ENCODE measurements around the gene PGPEP1. TPM values are rescaled to one million over a fixed set of nuclear protein-coding genes. Genes with fewer than 3 reads are reported as not detected.

PGPEP1 gene
- total RNA-seq, 2 experiments from 2014 or later: 30.1 to 34.5 TPM

- no peaks in the 10 kb centered on the region for H3K9me3 Mint-ChIP-seq (ENCODE audit: insufficient read depth)
- peaks cover 14% of the 10 kb centered on the region for H3K4me1 Mint-ChIP-seq (ENCODE audit: low read depth)
- POLR2A ChIA-PET: interaction anchor here (0.6 kb wide), 1 partner anchor 104 kb away, joined by 3 read pairs; the partner anchor contains the start of gene JUND
- no peak overlapping the region for H3K4me3 Mint-ChIP-seq
- H3K27me3 Mint-ChIP-seq (ENCODE audit: low read depth): peaks cover 39% of the 10 kb centered on the region
- DNase-seq (no peak), ATAC-seq (no peak)
- H3K36me3 Mint-ChIP-seq (ENCODE audit: low read depth): no peaks in the 10 kb centered on the region
- H3K27ac Mint-ChIP-seq: no peak overlapping the region
- CTCF ChIA-PET: interaction anchor here (0.7 to 8.0 kb wide), 2 partner anchors 27 to 31 kb away, joined by 3 to 122 read pairs; no protein-coding TSS in a partner anchor
These were observed 44.9 kb downstream of the PGPEP1 start for GRCh38 chr19:18385359-18385674.

DNA sequence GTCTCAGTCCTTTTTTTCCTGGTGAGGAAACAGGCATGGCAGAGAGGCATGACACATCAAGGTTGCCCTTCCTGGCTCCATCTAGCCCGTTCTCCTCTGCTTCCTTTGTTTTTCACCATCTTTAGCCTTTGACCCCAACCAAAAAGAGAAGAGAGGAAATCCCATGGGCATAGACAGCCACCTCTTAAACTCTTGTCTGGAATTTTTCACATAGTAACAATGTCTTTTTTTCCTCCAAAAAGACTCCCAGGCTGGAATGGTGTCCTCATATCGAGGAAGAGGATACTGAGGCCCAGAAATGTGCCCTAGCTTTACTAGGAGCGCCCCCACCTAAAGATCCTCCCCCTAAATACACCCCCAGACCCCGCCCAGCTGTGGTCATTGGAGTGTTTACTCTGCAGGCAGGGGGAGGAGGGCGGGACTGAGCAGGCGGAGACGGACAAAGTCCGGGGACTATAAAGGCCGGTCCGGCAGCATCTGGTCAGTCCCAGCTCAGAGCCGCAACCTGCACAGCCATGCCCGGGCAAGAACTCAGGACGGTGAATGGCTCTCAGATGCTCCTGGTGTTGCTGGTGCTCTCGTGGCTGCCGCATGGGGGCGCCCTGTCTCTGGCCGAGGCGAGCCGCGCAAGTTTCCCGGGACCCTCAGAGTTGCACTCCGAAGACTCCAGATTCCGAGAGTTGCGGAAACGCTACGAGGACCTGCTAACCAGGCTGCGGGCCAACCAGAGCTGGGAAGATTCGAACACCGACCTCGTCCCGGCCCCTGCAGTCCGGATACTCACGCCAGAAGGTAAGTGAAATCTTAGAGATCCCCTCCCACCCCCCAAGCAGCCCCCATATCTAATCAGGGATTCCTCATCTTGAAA lies 45.5 kb downstream of the PGPEP1 start, which contains the start of gene GDF15:
Gene GDF15, plus strand, starts transcription at position 484 of the 868 bp plus-strand sequence. Its CDS starts 32 bp downstream, at position 516.
- ChIA-PET POLR2A (no interaction called here), CTCF (interaction anchor here (0.7 to 8.0 kb wide), 3 partner anchors 26 to 108 kb away, joined by 3 to 122 read pairs (median 55); partner anchors contain the start of gene IQCN)
- Mint-ChIP-seq H3K27ac (no peak within 1 kb of the TSS), H3K4me1 (ENCODE audit: low read depth) (peaks cover 14% of the 10 kb centered on the region), H3K9me3 (ENCODE audit: insufficient read depth) (no peaks in the 10 kb centered on the region), H3K36me3 (ENCODE audit: low read depth) (no peaks in the 10 kb centered on the region), H3K4me3 (no peak within 1 kb of the TSS), H3K27me3 (ENCODE audit: low read depth) (peaks cover 43% of the 10 kb centered on the region)
- DNase-seq (peak; percentile 30), ATAC-seq (no peak)

DNA sequence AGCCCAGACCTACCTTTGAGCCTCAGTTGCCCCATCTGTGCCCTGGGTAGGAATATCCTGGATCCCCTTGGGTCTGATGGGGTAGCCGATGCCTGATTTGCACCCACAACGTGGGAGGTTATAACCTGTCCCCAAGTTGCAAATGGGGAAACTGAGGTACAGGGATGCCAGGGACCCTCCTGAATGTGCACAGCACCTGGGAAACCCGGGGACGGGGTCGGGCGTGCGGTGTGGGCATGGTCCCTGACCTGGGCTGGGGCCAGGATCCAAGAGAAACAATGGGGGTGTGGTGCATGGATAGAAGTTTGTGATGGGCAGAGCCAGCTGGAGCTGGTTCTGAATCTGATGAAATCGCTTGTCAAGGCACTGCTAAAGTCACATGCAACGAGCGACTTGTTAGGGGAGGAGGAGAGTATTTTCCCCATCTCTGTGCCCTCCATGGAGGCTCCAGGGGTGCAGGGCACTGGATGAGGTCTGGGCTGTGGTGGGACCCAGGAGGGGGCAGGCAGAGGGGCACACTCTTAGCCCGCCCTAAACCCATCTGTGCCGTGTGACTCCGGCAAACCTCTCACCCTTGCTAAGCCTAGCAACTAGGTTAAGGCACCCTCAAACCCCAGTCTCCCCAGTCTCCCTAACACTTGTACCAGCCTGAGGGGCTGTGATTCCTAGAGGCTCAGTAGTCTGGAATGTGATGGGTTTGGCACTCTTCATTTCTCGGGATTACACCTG lies 46.3 kb downstream of the PGPEP1 start:
- CTCF ChIA-PET: interaction anchor here (1.9 to 8.0 kb wide), 4 partner anchors 13 to 109 kb away, joined by 8 to 122 read pairs (median 35); partner anchors contain the start of gene IQCN
- Mint-ChIP-seq H3K27ac (no peak overlapping the region), H3K4me1 (ENCODE audit: low read depth) (peaks cover 14% of the 10 kb centered on the region), H3K27me3 (ENCODE audit: low read depth) (peaks cover 43% of the 10 kb centered on the region), H3K4me3 (no peak overlapping the region), H3K9me3 (ENCODE audit: insufficient read depth) (no peaks in the 10 kb centered on the region), H3K36me3 (ENCODE audit: low read depth) (no peaks in the 10 kb centered on the region)
- ATAC-seq (no peak), DNase-seq (no peak)
- POLR2A ChIA-PET: no interaction called here

DNA sequence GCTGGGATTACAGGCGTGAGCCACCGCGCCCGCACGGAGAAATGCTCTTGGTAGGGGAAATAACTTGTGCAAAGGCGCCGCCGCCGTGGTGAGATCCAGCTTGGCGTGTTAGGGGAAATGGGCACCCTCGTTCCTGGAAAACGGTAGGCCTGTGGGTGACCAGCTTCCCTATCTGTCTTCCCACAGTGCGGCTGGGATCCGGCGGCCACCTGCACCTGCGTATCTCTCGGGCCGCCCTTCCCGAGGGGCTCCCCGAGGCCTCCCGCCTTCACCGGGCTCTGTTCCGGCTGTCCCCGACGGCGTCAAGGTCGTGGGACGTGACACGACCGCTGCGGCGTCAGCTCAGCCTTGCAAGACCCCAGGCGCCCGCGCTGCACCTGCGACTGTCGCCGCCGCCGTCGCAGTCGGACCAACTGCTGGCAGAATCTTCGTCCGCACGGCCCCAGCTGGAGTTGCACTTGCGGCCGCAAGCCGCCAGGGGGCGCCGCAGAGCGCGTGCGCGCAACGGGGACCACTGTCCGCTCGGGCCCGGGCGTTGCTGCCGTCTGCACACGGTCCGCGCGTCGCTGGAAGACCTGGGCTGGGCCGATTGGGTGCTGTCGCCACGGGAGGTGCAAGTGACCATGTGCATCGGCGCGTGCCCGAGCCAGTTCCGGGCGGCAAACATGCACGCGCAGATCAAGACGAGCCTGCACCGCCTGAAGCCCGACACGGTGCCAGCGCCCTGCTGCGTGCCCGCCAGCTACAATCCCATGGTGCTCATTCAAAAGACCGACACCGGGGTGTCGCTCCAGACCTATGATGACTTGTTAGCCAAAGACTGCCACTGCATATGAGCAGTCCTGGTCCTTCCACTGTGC lies 47.9 kb downstream of the PGPEP1 start:
- Mint-ChIP-seq H3K36me3 (ENCODE audit: low read depth) (no peaks in the 10 kb centered on the region), H3K27ac (no peak overlapping the region), H3K9me3 (ENCODE audit: insufficient read depth) (no peaks in the 10 kb centered on the region), H3K4me1 (ENCODE audit: low read depth) (peaks cover 18% of the 10 kb centered on the region), H3K4me3 (peak overlapping the region; percentile 58), H3K27me3 (ENCODE audit: low read depth) (peaks cover 46% of the 10 kb centered on the region)
- POLR2A ChIA-PET: interaction anchor here (0.9 to 1.8 kb wide), 6 partner anchors 23 to 133 kb away, joined by 3 to 5 read pairs (median 4); partner anchors contain the start of gene JUND
- ATAC-seq: peak; percentile 90
- CTCF ChIA-PET: interaction anchor here (0.6 to 8.0 kb wide), 42 partner anchors 8 to 208 kb away, joined by 3 to 122 read pairs (median 5); partner anchors contain the start of genes IQCN, LRRC25, LSM4 and SSBP4
- peak; percentile 83 for DNase-seq

- ChIA-PET CTCF (interaction anchor here (0.6 to 8.0 kb wide), 28 partner anchors 9 to 180 kb away, joined by 3 to 122 read pairs (median 8); partner anchors contain the start of genes IQCN, LRRC25, LSM4 and SSBP4), POLR2A (interaction anchor here (0.8 to 1.8 kb wide), 6 partner anchors 25 to 132 kb away, joined by 3 to 5 read pairs (median 3); partner anchors contain the start of gene JUND)
- Mint-ChIP-seq H3K36me3 (ENCODE audit: low read depth) (no peaks in the 10 kb centered on the region), H3K27ac (no peak overlapping the region), H3K9me3 (ENCODE audit: insufficient read depth) (no peaks in the 10 kb centered on the region), H3K4me1 (ENCODE audit: low read depth) (peaks cover 18% of the 10 kb centered on the region), H3K4me3 (no peak overlapping the region), H3K27me3 (ENCODE audit: low read depth) (peaks cover 48% of the 10 kb centered on the region)
- DNase-seq (no peak), ATAC-seq (no peak)
These were observed 48.7 kb downstream of the PGPEP1 start for GRCh38 chr19:18388960-18389725.

DNA sequence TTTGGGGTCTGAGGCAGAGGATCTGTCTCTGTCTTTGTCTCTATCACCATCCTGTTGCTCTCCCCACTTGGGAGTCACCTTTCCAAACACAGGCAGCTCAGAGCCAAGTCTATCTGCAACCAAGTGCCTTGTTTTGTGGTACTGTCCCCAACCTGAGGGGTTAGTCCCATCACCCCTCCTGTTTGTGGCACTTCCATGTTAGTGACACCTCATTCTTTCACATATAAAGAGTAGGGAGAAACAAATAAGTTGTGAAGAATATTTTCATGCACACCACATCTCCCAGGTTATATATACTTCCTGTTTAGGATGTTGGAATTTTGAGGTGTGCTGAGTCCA lies 49.3 kb downstream of the PGPEP1 start:
- H3K36me3 Mint-ChIP-seq (ENCODE audit: low read depth): no peaks in the 10 kb centered on the region
- ChIA-PET POLR2A (interaction anchor here (0.6 to 1.6 kb wide), 4 partner anchors 24 to 170 kb away, joined by 3 to 4 read pairs (median 3); partner anchors contain the start of gene JUND), CTCF (interaction anchor here (0.7 to 8.0 kb wide), 13 partner anchors 9 to 112 kb away, joined by 3 to 122 read pairs (median 9); partner anchors contain the start of genes IQCN and SSBP4)
- H3K27me3 Mint-ChIP-seq (ENCODE audit: low read depth): peaks cover 46% of the 10 kb centered on the region
- H3K4me1 Mint-ChIP-seq (ENCODE audit: low read depth): peaks cover 18% of the 10 kb centered on the region
- no peak overlapping the region for H3K27ac Mint-ChIP-seq
- ATAC-seq (no peak), DNase-seq (no peak)
- no peaks in the 10 kb centered on the region for H3K9me3 Mint-ChIP-seq (ENCODE audit: insufficient read depth)
- H3K4me3 Mint-ChIP-seq: no peak overlapping the region

DNA sequence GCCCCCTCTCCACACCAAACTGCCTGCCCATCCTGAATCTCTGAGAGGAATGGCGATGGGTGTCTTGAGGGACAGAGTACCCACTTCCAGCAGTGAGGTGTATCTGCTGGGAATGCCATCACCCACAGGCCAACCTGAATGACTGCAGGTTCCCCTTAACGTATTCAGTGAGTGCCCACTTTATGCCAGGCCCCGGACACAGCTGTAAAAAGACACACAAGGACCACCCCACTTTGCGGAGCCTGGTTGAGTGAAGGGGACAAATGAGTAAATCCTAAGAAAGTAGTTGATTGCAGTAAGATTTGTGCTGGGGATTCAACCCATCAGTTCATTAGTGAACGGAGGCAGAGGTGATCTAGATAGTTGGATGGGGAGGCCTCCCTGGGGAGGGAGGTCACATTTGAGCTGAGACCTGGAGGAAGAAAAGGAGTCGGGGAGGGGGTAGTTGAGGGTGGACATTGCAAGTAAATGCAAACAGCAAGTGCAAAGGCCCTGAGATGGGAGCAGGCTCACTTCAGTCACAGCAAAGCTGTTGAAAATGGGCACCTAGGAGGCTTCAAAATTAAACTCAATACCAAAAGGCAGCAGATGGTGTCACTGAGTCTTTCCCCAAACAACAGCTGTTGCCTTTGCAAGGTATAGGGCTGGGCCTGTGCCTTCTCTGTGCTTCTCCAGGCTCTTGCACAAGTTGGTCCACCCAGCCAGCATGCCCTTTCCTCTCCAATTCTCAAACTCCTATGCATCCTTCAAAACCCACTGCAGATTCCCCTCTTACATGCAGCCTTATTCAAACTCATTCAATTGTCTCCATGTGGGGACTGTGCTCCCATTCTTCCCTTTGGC lies 49.9 kb downstream of the PGPEP1 start:
- Mint-ChIP-seq H3K36me3 (ENCODE audit: low read depth) (no peaks in the 10 kb centered on the region), H3K4me1 (ENCODE audit: low read depth) (peaks cover 18% of the 10 kb centered on the region), H3K4me3 (no peak overlapping the region), H3K27me3 (ENCODE audit: low read depth) (peaks cover 45% of the 10 kb centered on the region), H3K9me3 (ENCODE audit: insufficient read depth) (no peaks in the 10 kb centered on the region), H3K27ac (no peak overlapping the region)
- ATAC-seq (no peak), DNase-seq (no peak)
- CTCF ChIA-PET: interaction anchor here (0.6 to 8.0 kb wide), 9 partner anchors 10 to 113 kb away, joined by 3 to 122 read pairs (median 17); partner anchors contain the start of gene IQCN
- POLR2A ChIA-PET: interaction anchor here (0.6 to 0.8 kb wide), 2 partner anchors 23 to 170 kb away, joined by 3 to 4 read pairs; no protein-coding TSS in a partner anchor

- Mint-ChIP-seq H3K4me1 (ENCODE audit: low read depth) (peaks cover 18% of the 10 kb centered on the region), H3K9me3 (ENCODE audit: insufficient read depth) (no peaks in the 10 kb centered on the region)
- CTCF ChIA-PET: interaction anchor here (5.5 to 8.0 kb wide), 2 partner anchors 20 to 114 kb away, joined by 55 to 122 read pairs; partner anchors contain the start of gene IQCN
These were observed 51.2 kb downstream of the PGPEP1 start for GRCh38 chr19:18391509-18392075.

GRCh38 chr19:18392417-18392816 lies 52.0 kb downstream of the PGPEP1 start:
- Mint-ChIP-seq H3K36me3 (ENCODE audit: low read depth) (no peaks in the 10 kb centered on the region), H3K4me3 (no peak overlapping the region), H3K27ac (no peak overlapping the region), H3K4me1 (ENCODE audit: low read depth) (peaks cover 15% of the 10 kb centered on the region), H3K27me3 (ENCODE audit: low read depth) (peaks cover 36% of the 10 kb centered on the region), H3K9me3 (ENCODE audit: insufficient read depth) (no peaks in the 10 kb centered on the region)
- CTCF ChIA-PET: interaction anchor here (1.0 to 8.0 kb wide), 2 partner anchors 20 to 48 kb away, joined by 3 to 122 read pairs; no protein-coding TSS in a partner anchor
- DNase-seq (no peak), ATAC-seq (no peak)
- POLR2A ChIA-PET: interaction anchor here (0.8 to 1.7 kb wide), 3 partner anchors 9 to 111 kb away, joined by 3 to 5 read pairs (median 3); no protein-coding TSS in a partner anchor

More at GRCh38 chr19:18391509-18392075, 51.2 kb downstream of the PGPEP1 start:
- Mint-ChIP-seq H3K27me3 (ENCODE audit: low read depth) (peaks cover 38% of the 10 kb centered on the region), H3K4me3 (no peak overlapping the region), H3K36me3 (ENCODE audit: low read depth) (no peaks in the 10 kb centered on the region), H3K27ac (no peak overlapping the region)
- POLR2A ChIA-PET: interaction anchor here (0.5 to 0.8 kb wide), 2 partner anchors 31 to 110 kb away, joined by 3 read pairs; no protein-coding TSS in a partner anchor
- no peak for ATAC-seq
- DNase-seq: no peak

Data from activated CD8-positive, alpha-beta T cell treated with anti-CD3 and anti-CD28 coated beads, Interleukin-2, amount 10 ng/mL, durations not matched to agents 7 days and 5 days (primary cell).